HCT116 (cell line): ENCODE results near the gene IMMP2L.

Experiments
- CBX3 ChIP-seq: IDR thresholded peaks from 2 replicates; pipeline ENCODE4 v1.6.1; 2012; ENCODE audit warnings: low read depth
- CTCF ChIP-seq, 3 experiments: fragments of 200-600 bp in 1 of 3; sonication (generic) in 1 of 3; IDR thresholded peaks in 2 of 3; conservative IDR thresholded peaks in 1 of 3; 2 replicates each; pipeline ENCODE4 v1.5.1; 2012 to 2017; ENCODE audit warnings: low read depth in 2 of 3, low read length in 2 of 3, antibody characterized with exemption in 1 of 3, borderline replicate concordance in 1 of 3, control low read depth in 1 of 3, mild to moderate bottlenecking in 1 of 3, mixed read lengths in 1 of 3, mixed run types in 1 of 3, moderate library complexity in 1 of 3; ENCODE audit not compliant: insufficient read depth in 1 of 3
- EGR1 ChIP-seq: IDR thresholded peaks from 2 replicates; pipeline ENCODE4 v1.6.1; 2012; ENCODE audit warnings: low read depth
- EZH2 ChIP-seq: fragments of 200-600 bp; sonication (generic); IDR thresholded peaks from 2 replicates; pipeline ENCODE4 v1.6.1; 2017; ENCODE audit warnings: antibody characterized with exemption, mixed run types
- EZH2phosphoT487 ChIP-seq: fragments of 200-600 bp; IDR thresholded peaks from 2 replicates; pipeline ENCODE4 v1.6.1; 2018; ENCODE audit warnings: antibody characterized with exemption, borderline replicate concordance
- FOSL1 ChIP-seq: IDR thresholded peaks from 2 replicates; pipeline ENCODE4 v1.6.1; 2012; ENCODE audit warnings: low read depth
- MAX ChIP-seq: IDR thresholded peaks from 2 replicates; pipeline ENCODE4 v1.6.1; 2012
- POLR2A ChIP-seq: IDR thresholded peaks from 2 replicates; pipeline ENCODE4 v1.7.0; 2011; ENCODE audit warnings: borderline replicate concordance; ENCODE audit not compliant: insufficient read depth, insufficient read length; ENCODE audit errors: extremely low read depth
- POLR2AphosphoS5 ChIP-seq: IDR thresholded peaks from 2 replicates; pipeline ENCODE4 v1.6.1; 2011; ENCODE audit warnings: mild to moderate bottlenecking, low read depth, low read length, moderate library complexity
- SIN3A ChIP-seq: IDR thresholded peaks from 2 replicates; pipeline ENCODE4 v1.6.1; 2012; ENCODE audit warnings: low read depth
- SRF ChIP-seq: IDR thresholded peaks from 2 replicates; pipeline ENCODE4 v1.6.1; 2012; ENCODE audit warnings: low read depth
- TCF7L2 ChIP-seq: IDR thresholded peaks from 2 replicates; pipeline ENCODE4 v1.7.0; 2011; ENCODE audit warnings: borderline replicate concordance, inconsistent platforms; ENCODE audit not compliant: insufficient read depth, insufficient read length; ENCODE audit errors: extremely low read depth
- ZBTB33 ChIP-seq: IDR thresholded peaks from 2 replicates; pipeline ENCODE4 v1.6.1; 2011; ENCODE audit warnings: mild to moderate bottlenecking, low read length, moderate library complexity; ENCODE audit not compliant: insufficient replicate concordance; ENCODE audit errors: extremely low read depth
- ZFX ChIP-seq: fragments of 450-650 bp; IDR thresholded peaks from 2 replicates; pipeline ENCODE4 v1.6.1; 2017

GRCh38 chr7:111486472-111487142 lies 75.7 kb downstream of the IMMP2L start:
- peak; percentile 49 to 84 (median 63); a peak in 5 of 6 replicates for TF ChIP-seq CTCF (IDR thresholded peaks at IDR 0.05 in 2 of 3, conservative IDR thresholded peaks at IDR 0.05 in 1 of 3; ENCODE audit: borderline replicate concordance in 1 of 3, insufficient read depth in 1 of 3, low read depth in 2 of 3, low read length in 2 of 3)
- TF ChIP-seq CBX3 = no peak
- TF ChIP-seq EZH2 = no peak
- no peak for TF ChIP-seq POLR2A
- TF ChIP-seq SRF = no peak
- TF ChIP-seq MAX = no peak
- TF ChIP-seq POLR2AphosphoS5 = no peak
- no peak for TF ChIP-seq TCF7L2
- TF ChIP-seq ZBTB33 = no peak
- TF ChIP-seq FOSL1 = no peak
- no peak for TF ChIP-seq EZH2phosphoT487
- no peak for TF ChIP-seq SIN3A
- no peak for TF ChIP-seq ZFX
- no peak for TF ChIP-seq EGR1
